ENCODE data around the gene DNAJC9.

DNAJC9 gene

GRCh38 chr10:73238990-73239566, 8.0 kb downstream of the DNAJC9 start:
- no peak for DNase-seq

GRCh38 chr10:73234695-73235094, 12.4 kb downstream of the DNAJC9 start:
- no peak for DNase-seq

- DNase-seq: peak; percentile 17
These were observed 13.2 kb downstream of the DNAJC9 start for GRCh38 chr10:73233883-73234282.

GRCh38 chr10:73232887-73233286, 14.2 kb downstream of the DNAJC9 start:
- DNase-seq: no peak

GRCh38 chr10:73229567-73229966, 17.5 kb downstream of the DNAJC9 start:
- DNase-seq: no peak

GRCh38 chr10:73228247-73228646, 18.8 kb downstream of the DNAJC9 start:
- DNase-seq: no peak

- DNase-seq: no peak
These were observed 20.4 kb downstream of the DNAJC9 start for GRCh38 chr10:73226663-73227062.

- no peak for DNase-seq
These were observed 21.5 kb downstream of the DNAJC9 start for GRCh38 chr10:73225518-73225917.

GRCh38 chr10:73220989-73221388, 26.1 kb downstream of the DNAJC9 start:
- DNase-seq: peak; percentile 24

GRCh38 chr10:73219384-73219783, 27.7 kb downstream of the DNAJC9 start:
- no peak for DNase-seq

GRCh38 chr10:73218431-73219191, 28.4 kb downstream of the DNAJC9 start:
- DNase-seq: peak; percentile 21

- DNase-seq: no peak
These were observed 29.4 kb downstream of the DNAJC9 start for GRCh38 chr10:73217628-73218027.

- DNase-seq: no peak
These were observed 31.3 kb downstream of the DNAJC9 start for GRCh38 chr10:73215749-73216148.

- DNase-seq: no peak
These were observed 35.8 kb downstream of the DNAJC9 start for GRCh38 chr10:73211106-73211811.

GRCh38 chr10:73210395-73211105, 36.5 kb downstream of the DNAJC9 start:
- DNase-seq: no peak

GRCh38 chr10:73209705-73210104, 37.4 kb downstream of the DNAJC9 start:
- DNase-seq: peak; percentile 56

GRCh38 chr10:73207883-73208282, 39.2 kb downstream of the DNAJC9 start:
- no peak for DNase-seq

- no peak for DNase-seq
These were observed 40.7 kb downstream of the DNAJC9 start for GRCh38 chr10:73206385-73206784.

GRCh38 chr10:73205890-73206289, 41.2 kb downstream of the DNAJC9 start:
- no peak for DNase-seq

- no peak for DNase-seq
These were observed 42.0 kb downstream of the DNAJC9 start for GRCh38 chr10:73205081-73205480.

Data from fibroblast of skin of back (primary cell).